HepG2 (cell line): Measurements from ENCODE around the gene SMPD3. TPM values are rescaled to one million over a fixed set of nuclear protein-coding genes. Genes with fewer than 3 reads are reported as not detected.

Experiments used
- ATAC-seq: fragments of 200-7000 bp; cut with Tn5 transposase; 3 replicates; pipeline ENCODE4 v1.9.1; 2020; ENCODE audit warnings: mild to moderate bottlenecking, moderate library complexity
- BruUV-seq: library from RNA; stranded (reverse); fragments of 400-500 nt; replicated peaks from 2 replicates; lab custom pipeline; 2021; lab: Mats Ljungman, UMichigan
- CTCF ChIA-PET: fragments of 300-600 bp; formaldehyde crosslinking; extraction: SDS; loops from one replicate; lab custom pipeline; 2021; ENCODE audit warnings: low total read pairs, inconsistent platforms, low intra/inter-chr PET ratio; lab: Yijun Ruan, JAX
- POLR2A ChIA-PET: fragments of 350-600 bp; sonication (Branson Sonifier 250); formaldehyde crosslinking; loops from one replicate; lab custom pipeline; 2020; ENCODE audit warnings: antibody characterized with exemption, inconsistent platforms; lab: Yijun Ruan, JAX
- DNase-seq: peaks from one replicate; pipeline ENCODE4 v3.0.0-alpha.2; 2015; ENCODE audit warnings: low spot score
- FAIRE-seq: peaks from 3 replicates; lab custom pipeline; 2011; peaks lifted over from hg19 to GRCh38; lab: Jason Lieb, UNC
- H2AFZ ChIP-seq: one replicate; pipeline ENCODE4 v1.6.1; 2011; ENCODE audit warnings: low read length, inconsistent platforms
- H3K27ac ChIP-seq: fragments of 300-600 bp; 3 replicates; pipeline ENCODE4 v1.8.0; 2011; ENCODE audit warnings: mixed run types, mild to moderate bottlenecking, mixed read lengths, low read length, inconsistent platforms; ENCODE audit not compliant: insufficient read depth; ENCODE audit errors: extremely low read length
- H3K27me3 ChIP-seq, 2 experiments: fragments of 200-600 bp in 1 of 2; 2 replicates in 1 of 2; 3 replicates in 1 of 2; pipeline versions ENCODE4 v1.6.0 to v1.8.0; 2011; ENCODE audit warnings: low read length in 2 of 2, mild to moderate bottlenecking in 2 of 2, moderate library complexity in 2 of 2, inconsistent platforms in 1 of 2; ENCODE audit not compliant: insufficient read depth in 2 of 2, control insufficient read depth in 1 of 2
- H3K36me3 ChIP-seq, 2 experiments: fragments of 200-600 bp in 1 of 2; replicated peaks in 1 of 2; 2 replicates in 1 of 2; 3 replicates in 1 of 2; pipeline versions ENCODE4 v1.5.1 to v1.8.0; 2011; ENCODE audit warnings: low read length in 2 of 2, inconsistent platforms in 1 of 2; ENCODE audit not compliant: insufficient read depth in 2 of 2, control insufficient read depth in 1 of 2
- H3K4me1 ChIP-seq: 2 replicates; pipeline ENCODE4 v1.5.1; 2012; ENCODE audit warnings: low read length, inconsistent platforms; ENCODE audit not compliant: insufficient read depth
- H3K4me2 ChIP-seq: 2 replicates; pipeline ENCODE4 v1.6.0; 2011; ENCODE audit warnings: low read depth, low read length, inconsistent platforms
- H3K4me3 ChIP-seq, 3 experiments: fragments of 200-600 bp in 1 of 3; sonication (generic), shearing (Covaris generic) in 1 of 3; replicated peaks in 1 of 3; 2 replicates each; pipeline ENCODE4 v1.5.1; 2011 to 2016; ENCODE audit warnings: low read length in 3 of 3, inconsistent platforms in 2 of 3, low read depth in 2 of 3, mild to moderate bottlenecking in 2 of 3, control low read depth in 1 of 3, mixed read lengths in 1 of 3; ENCODE audit not compliant: insufficient read depth in 1 of 3
- H3K79me2 ChIP-seq: one replicate; pipeline ENCODE4 v1.6.1; 2011; ENCODE audit warnings: low read length, inconsistent platforms; ENCODE audit not compliant: insufficient read depth
- H3K9ac ChIP-seq: 2 replicates; pipeline ENCODE4 v1.6.0; 2011; ENCODE audit warnings: mild to moderate bottlenecking, low read depth, low read length, inconsistent platforms; ENCODE audit not compliant: insufficient read depth
- H3K9me3 ChIP-seq: 2 replicates; pipeline ENCODE4 v1.5.1; 2012; ENCODE audit warnings: mild to moderate bottlenecking, low read length
- H4K20me1 ChIP-seq: 2 replicates; pipeline ENCODE4 v1.6.0; 2011; ENCODE audit warnings: inconsistent platforms, mild to moderate bottlenecking, low read length, moderate library complexity; ENCODE audit not compliant: insufficient read depth
- IRF2 ChIP-seq: IDR thresholded peaks from 2 replicates; pipeline ENCODE4 v1.6.1; 2018; ENCODE audit warnings: missing genetic modification reagents, missing compliant biosample characterization
- RARA ChIP-seq: IDR thresholded peaks from 2 replicates; pipeline ENCODE4 v1.6.1; 2016; ENCODE audit warnings: missing genetic modification reagents, missing compliant biosample characterization
- ZNF383 ChIP-seq: sonication (generic); formaldehyde crosslinking; IDR thresholded peaks from 2 replicates; pipeline ENCODE4 v1.4.0; 2020; ENCODE audit warnings: missing genetic modification reagents, mild to moderate bottlenecking, borderline replicate concordance
- ZNF563 ChIP-seq: sonication (generic); formaldehyde crosslinking; IDR thresholded peaks from 2 replicates; pipeline ENCODE4 v1.8.0; 2022; ENCODE audit warnings: mild to moderate bottlenecking, moderate library complexity, missing genetic modification reagents
- ZNF674 ChIP-seq: sonication (generic); formaldehyde crosslinking; IDR thresholded peaks from 2 replicates; pipeline ENCODE4 v1.5.0; 2020; ENCODE audit warnings: low read depth, mild to moderate bottlenecking, missing genetic modification reagents
- ZNF747 ChIP-seq: sonication (generic); formaldehyde crosslinking; IDR thresholded peaks from 2 replicates; pipeline ENCODE4 v1.8.1; 2023; ENCODE audit warnings: missing genetic modification reagents, mild to moderate bottlenecking, borderline replicate concordance
- WGBS: methylation state at CpG from one replicate; pipeline ENCODE4 v1.1.6; 2017; ENCODE audit warnings: low lambda C conversion rate; 5-methylcytosine and 5-hydroxymethylcytosine counted together
- in situ Hi-C: cut with HindIII; loops from 2 replicates; pipeline ENCODE4 v1.10.0; 2017; ENCODE audit warnings: low pct_unique_long_range_greater_than_20kb; ENCODE audit not compliant: extremely low pct_ligation_motif_present
- intact Hi-C: fragments of 100-400 bp; cut with micrococcal nuclease; formaldehyde crosslinking; loops from one replicate; pipeline ENCODE4 v1.10.0; 2022; ENCODE audit not compliant: unreplicated experiment
- polyA plus RNA-seq, 8 experiments: library from polyadenylated mRNA; depleted of rRNA in 3 of 8; stranded (reverse) in 7 of 8; unstranded in 1 of 8; fragments of >200 nt; fragmentation: Illumina TruSeq in 4 of 8; extraction: Trizol in 4 of 8; gene quantifications; 2 replicates each; pipeline versions ENCODE4 v1.2.1 to v1.2.3, GENCODE V29; 2011 to 2016; ENCODE audit warnings: low read depth in 4 of 8, missing spikeins in 1 of 8, mixed read lengths in 1 of 8; ENCODE audit not compliant: insufficient read depth in 1 of 8
- total RNA-seq, 5 experiments: library from RNA; depleted of rRNA; stranded (reverse); fragments of >200 nt; fragmentation: Illumina TruSeq; extraction: Trizol; gene quantifications; 2 replicates each; pipeline ENCODE4 v1.2.3, GENCODE V29; 2016; ENCODE audit warnings: low read depth in 1 of 5
- TF ChIP-seq, protein P1 (sequence below): sonication (generic); formaldehyde crosslinking; IDR thresholded peaks from 2 replicates; pipeline ENCODE4 v1.5.0; 2020; ENCODE audit warnings: mild to moderate bottlenecking, missing genetic modification reagents, borderline replicate concordance
- TF ChIP-seq, protein P2 (sequence below): IDR thresholded peaks from 2 replicates; pipeline ENCODE4 v1.6.1; 2016; ENCODE audit warnings: mild to moderate bottlenecking
- TF ChIP-seq, protein P3 (sequence below): sonication (generic); formaldehyde crosslinking; IDR thresholded peaks from 2 replicates; pipeline ENCODE4 v1.4.0; 2020; ENCODE audit warnings: mild to moderate bottlenecking, missing genetic modification reagents

The SMPD3 gene
- total and polyA plus RNA-seq, 2 of the 13 experiments (the other 11 are each of a cell fraction or from before 2014, with no cell fraction given) = 0.07 to 0.32 TPM

DNA sequence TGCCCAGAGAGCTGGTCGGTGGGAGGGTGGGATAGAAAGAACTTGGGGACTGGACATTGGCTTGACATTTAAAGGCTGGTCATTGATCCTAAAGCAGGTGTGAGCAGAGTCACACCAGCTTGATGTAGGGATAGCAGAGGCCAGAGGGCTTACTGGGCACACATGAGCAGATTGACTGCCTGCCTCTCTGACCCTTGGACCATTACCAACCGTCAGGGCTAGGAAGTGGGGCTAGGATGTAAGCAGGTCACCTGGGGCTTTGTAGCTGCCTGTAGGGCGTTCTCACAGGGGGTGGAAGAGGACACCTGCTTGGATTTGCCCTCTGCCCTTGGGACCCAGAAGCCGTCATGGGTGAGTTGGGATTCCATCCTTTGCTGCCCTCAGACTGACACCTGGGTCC is 11.1 kb upstream of the SMPD3 start (continued):
- TF ChIP-seq ZNF383 (CRISPR knock-in tag) (no peak), IRF2 (CRISPR knock-in tag) (no peak), ZNF563 (CRISPR knock-in tag) (no peak)
- TF ChIP-seq, protein P1, sequence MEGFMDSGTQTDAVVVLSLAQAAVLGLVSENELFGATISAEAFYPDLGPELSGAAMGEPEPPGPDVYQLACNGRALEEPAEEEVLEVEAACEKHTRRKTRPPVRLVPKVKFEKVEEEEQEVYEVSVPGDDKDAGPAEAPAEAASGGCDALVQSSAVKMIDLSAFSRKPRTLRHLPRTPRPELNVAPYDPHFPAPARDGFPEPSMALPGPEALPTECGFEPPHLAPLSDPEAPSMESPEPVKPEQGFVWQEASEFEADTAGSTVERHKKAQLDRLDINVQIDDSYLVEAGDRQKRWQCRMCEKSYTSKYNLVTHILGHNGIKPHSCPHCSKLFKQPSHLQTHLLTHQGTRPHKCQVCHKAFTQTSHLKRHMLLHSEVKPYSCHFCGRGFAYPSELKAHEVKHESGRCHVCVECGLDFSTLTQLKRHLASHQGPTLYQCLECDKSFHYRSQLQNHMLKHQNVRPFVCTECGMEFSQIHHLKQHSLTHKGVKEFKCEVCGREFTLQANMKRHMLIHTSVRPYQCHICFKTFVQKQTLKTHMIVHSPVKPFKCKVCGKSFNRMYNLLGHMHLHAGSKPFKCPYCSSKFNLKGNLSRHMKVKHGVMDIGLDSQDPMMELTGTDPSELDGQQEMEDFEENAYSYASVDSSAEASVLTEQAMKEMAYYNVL (CRISPR knock-in tag) = no peak

DNA sequence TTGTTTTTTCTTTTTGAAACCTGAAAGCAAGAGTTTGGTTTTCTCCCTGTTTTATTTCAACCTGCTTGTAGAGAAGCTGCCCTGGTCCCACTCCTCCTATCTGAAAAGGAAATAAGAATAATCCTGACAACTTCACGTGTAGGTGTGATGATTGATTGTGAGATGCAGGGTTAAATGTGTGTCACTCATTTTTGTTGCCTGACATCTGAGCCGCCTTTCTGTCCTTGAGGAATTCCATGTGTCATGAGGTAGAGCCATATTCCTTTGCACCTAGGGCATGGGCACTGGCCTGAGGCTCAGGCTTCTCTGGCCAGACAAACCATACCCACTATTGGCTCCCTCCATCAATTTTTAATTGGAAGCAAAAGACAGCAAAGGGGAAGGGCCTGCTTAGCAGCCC is 10.2 kb upstream of the SMPD3 start:
- Histone ChIP-seq H3K27ac (no peak overlapping the region), H2AFZ (no peak overlapping the region), H3K4me3 (no peak overlapping the region), H3K9me3 (no peaks in the 10 kb centered on the region), H3K4me1 (peaks cover 7% of the 10 kb centered on the region), H3K4me2 (no peak overlapping the region), H3K79me2 (no peaks in the 10 kb centered on the region), H3K27me3 (no peaks in the 10 kb centered on the region), H4K20me1 (no peaks in the 10 kb centered on the region), H3K36me3 (no peaks in the 10 kb centered on the region), H3K9ac (no peak overlapping the region)
- ChIA-PET POLR2A (no interaction called here), CTCF (no interaction called here)
- WGBS = 51% methylated on average over 2 of the region's 2 CpGs
- BruUV-seq = no TSS peak
- intact Hi-C loops = no loop called here
- FAIRE-seq (no peak), DNase-seq (no peak), ATAC-seq (no peak)
- in situ Hi-C loops = no loop called here
- TF ChIP-seq, protein P2, sequence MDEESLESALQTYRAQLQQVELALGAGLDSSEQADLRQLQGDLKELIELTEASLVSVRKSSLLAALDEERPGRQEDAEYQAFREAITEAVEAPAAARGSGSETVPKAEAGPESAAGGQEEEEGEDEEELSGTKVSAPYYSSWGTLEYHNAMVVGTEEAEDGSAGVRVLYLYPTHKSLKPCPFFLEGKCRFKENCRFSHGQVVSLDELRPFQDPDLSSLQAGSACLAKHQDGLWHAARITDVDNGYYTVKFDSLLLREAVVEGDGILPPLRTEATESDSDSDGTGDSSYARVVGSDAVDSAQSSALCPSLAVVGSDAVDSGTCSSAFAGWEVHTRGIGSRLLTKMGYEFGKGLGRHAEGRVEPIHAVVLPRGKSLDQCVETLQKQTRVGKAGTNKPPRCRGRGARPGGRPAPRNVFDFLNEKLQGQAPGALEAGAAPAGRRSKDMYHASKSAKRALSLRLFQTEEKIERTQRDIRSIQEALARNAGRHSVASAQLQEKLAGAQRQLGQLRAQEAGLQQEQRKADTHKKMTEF (CRISPR knock-in tag) = no peak
- TF ChIP-seq RARA (no peak), ZNF674 (CRISPR knock-in tag) (no peak), ZNF747 (no peak)
- TF ChIP-seq, protein P3, sequence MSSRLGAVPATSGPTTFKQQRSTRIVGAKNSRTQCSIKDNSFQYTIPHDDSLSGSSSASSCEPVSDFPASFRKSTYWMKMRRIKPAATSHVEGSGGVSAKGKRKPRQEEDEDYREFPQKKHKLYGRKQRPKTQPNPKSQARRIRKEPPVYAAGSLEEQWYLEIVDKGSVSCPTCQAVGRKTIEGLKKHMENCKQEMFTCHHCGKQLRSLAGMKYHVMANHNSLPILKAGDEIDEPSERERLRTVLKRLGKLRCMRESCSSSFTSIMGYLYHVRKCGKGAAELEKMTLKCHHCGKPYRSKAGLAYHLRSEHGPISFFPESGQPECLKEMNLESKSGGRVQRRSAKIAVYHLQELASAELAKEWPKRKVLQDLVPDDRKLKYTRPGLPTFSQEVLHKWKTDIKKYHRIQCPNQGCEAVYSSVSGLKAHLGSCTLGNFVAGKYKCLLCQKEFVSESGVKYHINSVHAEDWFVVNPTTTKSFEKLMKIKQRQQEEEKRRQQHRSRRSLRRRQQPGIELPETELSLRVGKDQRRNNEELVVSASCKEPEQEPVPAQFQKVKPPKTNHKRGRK (CRISPR knock-in tag) = no peak
